GM12873 (cell line): ENCODE data around the gene CUTC.

ENCODE experiments used
- CTCF ChIP-seq: IDR thresholded peaks from 2 replicates; pipeline ENCODE4 v1.5.1; 2012; ENCODE audit warnings: low read depth, mild to moderate bottlenecking, moderate library complexity, low read length, control low read depth; ENCODE audit not compliant: insufficient read depth; ENCODE audit errors: missing control alignments

CUTC gene

GRCh38 chr10:99748823-99749451, 16.9 kb downstream of the CUTC start:
- no peak for TF ChIP-seq CTCF

GRCh38 chr10:99750641-99751040, 18.6 kb downstream of the CUTC start:
- TF ChIP-seq CTCF, result no peak

- no peak for TF ChIP-seq CTCF
These were observed 22.6 kb downstream of the CUTC start for GRCh38 chr10:99754670-99755069.

GRCh38 chr10:99756159-99756558, 24.1 kb downstream of the CUTC start:
- no peak for TF ChIP-seq CTCF

- TF ChIP-seq CTCF, result no peak
These were observed 26.3 kb downstream of the CUTC start for GRCh38 chr10:99758211-99758891.

- TF ChIP-seq CTCF, result no peak
These were observed 28.3 kb downstream of the CUTC start for GRCh38 chr10:99760321-99760720.

GRCh38 chr10:99761365-99761764, 29.3 kb downstream of the CUTC start:
- no peak for TF ChIP-seq CTCF
